GM18502 (cell line): ENCODE measurements around the gene GPATCH3.
"Not testable (repeated sequence)": the region's sequence is repeated elsewhere in the genome, so short reads cannot be mapped to it uniquely, and the experiment has no call there.

Source experiments
- ATAC-seq: cut with Tn5 transposase; IDR thresholded peaks from one replicate; pipeline ENCODE4 v1.9.1; 2021; ENCODE audit warnings: mild to moderate bottlenecking; ENCODE audit not compliant: unreplicated experiment, poor library complexity

The GPATCH3 gene, protein sequence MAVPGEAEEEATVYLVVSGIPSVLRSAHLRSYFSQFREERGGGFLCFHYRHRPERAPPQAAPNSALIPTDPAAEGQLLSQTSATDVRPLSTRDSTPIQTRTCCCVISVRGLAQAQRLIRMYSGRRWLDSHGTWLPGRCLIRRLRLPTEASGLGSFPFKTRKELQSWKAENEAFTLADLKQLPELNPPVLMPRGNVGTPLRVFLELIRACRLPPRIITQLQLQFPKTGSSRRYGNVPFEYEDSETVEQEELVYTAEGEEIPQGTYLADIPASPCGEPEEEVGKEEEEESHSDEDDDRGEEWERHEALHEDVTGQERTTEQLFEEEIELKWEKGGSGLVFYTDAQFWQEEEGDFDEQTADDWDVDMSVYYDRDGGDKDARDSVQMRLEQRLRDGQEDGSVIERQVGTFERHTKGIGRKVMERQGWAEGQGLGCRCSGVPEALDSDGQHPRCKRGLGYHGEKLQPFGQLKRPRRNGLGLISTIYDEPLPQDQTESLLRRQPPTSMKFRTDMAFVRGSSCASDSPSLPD

DNA sequence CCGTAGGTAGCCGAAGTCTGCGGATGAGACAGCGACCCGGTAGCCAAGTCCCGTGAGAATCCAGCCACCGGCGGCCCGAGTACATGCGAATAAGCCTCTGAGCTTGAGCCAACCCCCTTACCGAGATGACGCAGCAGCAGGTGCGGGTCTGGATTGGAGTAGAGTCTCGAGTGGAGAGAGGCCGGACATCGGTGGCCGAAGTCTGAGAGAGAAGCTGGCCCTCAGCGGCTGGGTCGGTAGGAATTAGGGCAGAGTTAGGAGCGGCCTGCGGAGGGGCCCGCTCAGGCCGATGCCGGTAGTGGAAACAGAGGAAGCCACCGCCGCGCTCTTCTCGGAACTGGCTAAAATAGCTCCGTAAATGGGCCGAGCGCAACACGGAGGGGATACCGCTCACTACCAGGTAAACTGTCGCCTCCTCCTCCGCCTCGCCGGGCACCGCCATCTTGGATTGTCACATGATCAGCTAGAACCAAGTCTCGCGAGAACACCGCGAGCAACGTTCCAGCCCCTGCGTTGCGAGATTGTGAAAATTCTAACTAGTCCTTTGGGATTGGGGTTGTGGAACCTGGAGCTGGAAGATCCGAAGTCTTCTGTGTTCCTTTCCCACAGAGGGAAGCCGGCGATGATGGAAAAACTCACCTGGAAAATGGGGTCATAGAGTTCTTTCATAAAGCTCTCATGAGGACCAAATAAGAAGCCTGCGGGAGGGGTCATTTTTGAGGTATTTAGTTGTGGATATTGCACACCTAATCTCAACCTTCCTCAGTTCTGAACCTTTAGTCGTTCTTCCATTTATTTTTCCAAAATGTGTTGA, at the start of gene GPATCH3:
GPATCH3 (minus strand) TSS at position 467 of the 814 bp plus-strand sequence; CDS start at position 442, 25 bp downstream.
- ATAC-seq: peak; percentile 87

DNA sequence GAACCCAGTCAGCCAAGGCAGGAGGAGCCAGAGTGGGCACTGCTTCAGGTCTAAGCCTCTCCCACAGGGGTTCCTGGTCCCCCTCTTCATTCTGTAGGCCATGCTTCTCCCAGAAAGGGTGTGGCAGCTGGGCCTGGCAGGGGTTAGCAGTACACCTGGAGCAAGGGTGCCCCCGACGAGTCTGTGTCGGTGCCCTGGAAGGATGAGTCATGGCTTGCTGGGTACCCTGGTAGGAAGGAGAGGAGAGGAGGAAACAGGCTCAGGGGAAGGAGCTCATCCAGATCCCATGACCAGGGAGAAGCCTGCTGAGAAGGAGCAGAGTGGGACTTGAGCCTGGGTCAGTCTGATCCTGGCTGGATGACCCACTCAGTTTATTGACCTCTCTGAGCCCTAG, 49.7 kb upstream of the GPATCH3 start:
- no peak for ATAC-seq

DNA sequence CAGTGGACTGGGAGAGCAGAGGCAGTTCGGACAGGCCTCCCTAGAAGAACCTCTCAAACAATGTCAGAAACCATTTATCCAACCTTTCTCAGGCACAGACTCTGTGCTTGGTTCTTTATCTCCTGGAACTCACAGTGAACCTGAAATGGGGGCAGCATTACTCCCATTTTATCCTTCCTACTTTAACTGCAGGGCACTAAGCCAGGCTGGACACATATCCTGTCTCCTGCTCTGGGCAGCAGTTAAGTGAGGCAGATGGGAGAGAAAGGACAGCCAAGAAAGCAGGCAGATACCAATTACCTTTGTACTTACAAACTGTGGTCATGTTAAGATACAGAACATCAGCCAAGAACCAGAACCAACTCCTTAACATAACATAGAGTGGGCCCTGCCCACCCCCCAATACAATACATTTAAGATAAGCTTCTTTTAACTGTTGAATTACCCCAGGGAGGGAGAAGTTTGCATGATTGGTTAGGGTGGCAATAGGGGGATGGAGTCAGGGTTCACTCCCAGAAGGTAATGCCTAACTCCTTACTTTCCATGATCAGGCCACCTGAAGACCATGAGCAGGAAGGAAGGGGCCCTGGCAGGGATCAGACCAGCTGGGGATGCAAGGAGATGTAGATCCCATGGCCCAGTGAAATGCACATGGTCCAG, 49.1 kb upstream of the GPATCH3 start:
- no peak for ATAC-seq

DNA sequence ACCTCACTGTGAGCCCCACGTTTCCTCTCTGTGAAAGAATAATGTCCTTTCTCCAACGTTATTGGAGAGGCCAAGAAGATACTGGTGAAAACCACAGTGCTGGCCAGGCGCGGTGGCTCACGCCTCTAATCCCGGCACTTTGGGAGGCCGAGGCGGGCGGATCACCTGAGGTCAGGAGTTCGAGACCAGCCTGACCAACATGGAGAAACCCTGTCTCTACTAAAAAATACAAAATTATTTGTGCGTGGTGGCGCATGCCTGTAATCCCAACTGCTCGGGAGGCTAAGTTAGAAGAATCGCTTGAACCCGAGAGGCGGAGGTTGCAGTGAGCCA, 48.4 kb upstream of the GPATCH3 start:
- ATAC-seq: not testable (repeated sequence)

DNA sequence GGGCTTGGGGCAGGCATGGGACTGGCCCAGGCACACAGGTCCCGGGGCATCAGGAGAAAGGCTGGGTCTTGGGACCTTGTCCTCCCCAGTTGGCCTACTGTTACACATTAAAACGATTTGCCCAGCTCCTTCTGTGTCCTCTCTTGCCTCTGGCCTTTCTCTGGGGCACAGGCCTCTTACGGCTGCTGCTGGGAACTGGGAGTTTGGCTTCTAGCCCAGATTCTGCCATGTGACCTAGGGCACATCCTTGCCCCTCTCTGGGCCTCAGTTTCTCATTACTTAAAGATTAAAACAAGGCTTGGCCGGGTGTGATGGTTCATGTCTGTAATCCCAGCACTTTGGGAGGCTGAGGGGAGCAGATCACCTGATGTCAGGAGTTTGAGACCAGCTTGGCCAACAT, 46.0 kb upstream of the GPATCH3 start:
- ATAC-seq: no peak

DNA sequence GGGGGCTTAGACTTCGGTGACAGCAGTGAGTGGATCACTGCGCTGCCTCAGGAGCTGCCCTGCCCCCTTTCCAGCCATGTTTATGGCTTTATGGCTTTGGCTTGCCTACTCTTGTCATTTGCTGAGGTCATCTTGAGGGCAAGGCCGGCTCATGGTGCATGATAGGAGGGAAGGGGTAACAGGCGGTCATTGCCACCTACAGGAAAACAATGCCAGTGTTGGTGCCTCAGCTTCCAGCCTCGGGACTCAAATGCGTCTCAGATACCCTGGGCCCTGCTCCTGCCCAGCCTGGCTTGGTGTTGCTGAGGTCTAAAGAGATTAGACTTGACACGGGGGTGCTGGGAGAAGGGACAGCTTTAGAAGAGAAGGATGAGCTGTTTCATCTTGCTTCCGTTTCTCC, 45.5 kb upstream of the GPATCH3 start:
- no peak for ATAC-seq

DNA sequence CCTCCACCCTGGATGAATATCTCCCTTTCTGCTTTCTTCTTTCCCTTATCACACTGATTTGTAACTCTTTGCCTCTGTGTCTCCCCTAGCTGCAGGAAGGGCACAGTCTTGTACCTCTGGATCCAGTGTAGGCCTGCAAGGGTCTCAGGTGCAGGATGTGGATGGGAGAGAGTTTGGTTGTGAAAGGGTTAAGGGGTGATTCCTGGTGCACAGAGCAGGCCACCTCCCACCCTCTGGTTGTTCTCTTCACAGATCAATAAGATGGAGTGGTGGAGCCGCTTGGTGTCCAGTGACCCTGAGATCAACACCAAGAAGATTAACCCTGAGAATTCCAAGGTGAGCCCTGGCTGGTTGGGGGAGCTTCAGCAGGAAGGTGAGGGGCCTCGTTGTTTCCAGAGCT, 44.9 kb upstream of the GPATCH3 start:
- ATAC-seq: no peak

DNA sequence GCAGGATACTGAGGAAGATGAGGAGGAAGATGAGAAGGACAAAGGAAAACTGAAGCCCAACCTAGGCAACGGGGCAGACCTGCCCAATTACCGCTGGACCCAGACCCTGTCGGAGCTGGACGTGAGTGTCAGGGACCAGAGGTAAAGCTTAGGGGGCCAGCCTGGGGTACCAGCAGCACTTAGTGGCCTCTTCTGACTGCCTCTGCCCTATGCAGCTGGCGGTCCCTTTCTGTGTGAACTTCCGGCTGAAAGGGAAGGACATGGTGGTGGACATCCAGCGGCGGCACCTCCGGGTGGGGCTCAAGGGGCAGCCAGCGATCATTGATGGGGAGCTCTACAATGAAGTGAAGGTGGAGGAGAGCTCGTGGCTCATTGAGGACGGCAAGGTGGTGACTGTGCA, 42.4 kb upstream of the GPATCH3 start:
- no peak for ATAC-seq

DNA sequence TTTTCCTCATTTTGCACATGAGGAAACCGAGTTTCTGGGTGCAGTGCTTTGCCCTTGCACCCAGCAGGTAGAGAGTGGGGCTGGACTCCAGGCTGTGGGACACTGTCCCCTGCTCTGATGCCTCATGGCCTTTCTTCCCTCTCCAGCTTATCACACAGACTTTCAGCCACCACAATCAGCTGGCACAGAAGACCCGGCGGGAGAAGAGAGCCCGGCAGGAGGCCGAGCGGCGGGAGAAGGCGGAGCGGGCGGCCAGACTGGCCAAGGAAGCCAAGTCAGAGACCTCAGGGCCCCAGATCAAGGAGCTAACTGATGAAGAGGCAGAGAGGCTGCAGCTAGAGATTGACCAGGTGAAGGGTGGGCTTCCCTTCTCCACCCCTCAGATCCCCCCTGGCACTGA, 41.0 kb upstream of the GPATCH3 start:
- ATAC-seq: no peak

DNA sequence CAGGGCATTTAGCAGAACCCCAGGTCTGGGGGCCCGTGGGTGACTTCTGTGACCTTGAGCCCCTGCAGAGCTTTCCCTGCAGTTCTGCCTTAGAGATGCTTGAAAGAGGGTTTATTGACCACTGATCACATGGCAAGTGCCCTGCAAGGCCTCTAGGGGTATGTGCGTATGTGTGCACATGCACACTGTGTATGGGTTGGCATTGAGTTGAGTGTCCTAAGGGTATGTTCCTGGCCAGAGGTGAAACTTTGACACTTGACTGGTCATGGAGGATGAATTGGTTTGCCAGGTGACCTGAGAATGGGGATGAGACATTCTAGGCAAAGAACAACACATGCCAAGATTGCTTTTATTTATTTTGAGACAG, 38.4 kb upstream of the GPATCH3 start:
- no peak for ATAC-seq

DNA sequence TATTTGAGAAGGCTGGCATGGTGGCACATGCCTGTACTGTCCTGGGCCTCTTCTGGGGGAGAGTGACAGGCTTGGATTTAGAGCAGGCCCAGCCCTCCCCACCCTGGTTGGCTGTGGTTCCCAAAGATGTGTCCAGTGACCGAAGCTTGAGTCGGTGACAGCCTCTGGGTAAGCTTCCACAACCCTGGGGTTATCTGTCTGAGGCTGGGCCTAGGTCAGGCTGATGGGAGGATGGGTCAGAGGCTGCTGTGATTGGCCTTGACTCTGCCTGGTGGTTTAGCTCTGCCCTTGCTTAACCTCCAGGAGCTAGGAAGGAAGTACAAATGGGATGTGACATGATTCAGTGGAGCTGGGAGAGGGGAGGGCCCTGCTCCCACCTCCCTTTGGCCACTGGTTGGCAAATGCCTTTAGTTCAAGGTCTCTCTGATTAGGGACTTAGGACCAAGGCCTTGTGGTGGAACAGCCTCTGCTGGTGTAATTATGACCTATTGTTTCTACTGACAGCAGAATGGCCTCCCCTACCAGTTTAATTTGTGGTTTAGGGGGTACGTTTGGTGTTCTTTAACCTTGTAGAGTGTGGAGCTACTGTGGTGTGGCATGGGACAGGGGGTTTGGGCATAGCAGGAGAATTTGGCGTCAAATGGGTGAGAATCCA, 37.9 kb upstream of the GPATCH3 start:
- no peak for ATAC-seq

DNA sequence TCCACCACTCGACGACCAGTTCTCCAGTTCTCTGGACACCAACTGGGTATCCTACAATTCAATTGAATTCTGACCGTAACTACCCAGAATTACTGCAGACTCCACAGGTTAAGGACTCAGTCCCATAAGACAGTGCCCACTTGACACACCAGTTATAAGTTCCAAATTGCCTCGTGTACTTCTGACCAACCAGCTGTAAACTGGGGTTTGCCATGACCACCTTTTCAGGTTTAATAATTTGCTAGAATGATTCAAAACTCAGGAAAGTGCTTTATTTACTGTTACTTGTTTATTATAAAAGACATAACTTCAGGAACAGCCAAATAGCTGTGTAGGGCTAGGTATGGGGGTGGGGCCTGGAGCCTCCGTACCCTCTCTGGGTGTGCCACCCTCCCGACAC, 36.6 kb upstream of the GPATCH3 start:
- no peak for ATAC-seq

DNA sequence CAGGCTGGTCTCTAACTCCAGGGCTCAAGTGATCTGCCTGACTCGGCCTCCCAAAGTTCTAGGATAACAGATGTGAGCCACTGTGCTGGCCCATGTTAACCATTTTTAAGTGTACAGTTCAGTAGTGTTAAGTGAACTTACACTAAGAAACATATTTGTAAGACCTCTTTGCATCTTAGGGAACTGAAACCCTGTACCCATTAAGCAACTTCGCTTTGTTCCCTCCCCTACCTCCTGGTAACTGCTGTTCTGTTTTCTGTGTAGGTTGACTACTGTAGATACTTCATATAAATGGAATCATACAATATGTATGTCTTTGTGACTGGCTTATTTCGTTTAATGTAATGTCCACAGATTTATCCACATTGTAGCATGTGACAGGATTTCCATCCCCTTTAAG, 32.3 kb upstream of the GPATCH3 start:
- no peak for ATAC-seq

DNA sequence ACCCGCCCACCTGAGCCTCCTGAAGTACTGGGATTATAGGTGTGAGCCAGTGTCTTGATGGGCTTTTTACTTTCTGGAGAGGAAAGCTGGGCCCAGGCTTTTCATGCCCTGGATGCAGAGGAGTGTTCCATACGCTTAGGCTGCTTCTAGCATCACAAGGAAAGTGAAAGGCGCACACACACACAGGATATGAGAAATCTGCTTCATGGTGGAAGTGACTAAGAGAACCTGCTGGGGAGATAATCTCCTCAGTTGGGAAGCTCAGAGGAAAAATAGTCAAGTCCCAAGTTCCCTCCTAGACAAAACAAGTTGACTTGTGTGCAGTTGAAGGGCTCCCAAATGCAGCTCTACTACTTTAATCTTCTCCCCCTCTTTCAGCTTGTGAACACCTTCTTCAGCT, 23.4 kb upstream of the GPATCH3 start:
- ATAC-seq: no peak

DNA sequence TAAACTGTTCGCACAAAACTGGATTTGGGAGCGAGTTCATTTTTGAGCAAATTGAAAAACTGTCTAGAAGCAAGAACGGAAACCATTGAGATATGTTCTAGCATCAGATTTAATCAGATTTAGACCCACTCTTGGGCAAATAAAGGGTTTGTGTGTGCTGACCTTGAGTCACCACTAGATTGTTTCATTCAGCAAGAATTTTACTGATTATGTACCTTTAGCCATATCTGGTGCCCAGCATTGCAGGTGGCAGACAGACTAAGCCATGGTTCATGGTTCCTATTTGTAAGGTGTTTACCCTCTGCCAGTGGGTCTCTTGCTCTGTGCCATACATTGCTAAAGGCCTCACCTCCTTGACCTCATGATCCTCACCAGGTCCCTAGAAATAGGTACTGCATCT, 22.6 kb upstream of the GPATCH3 start:
- ATAC-seq: no peak

DNA sequence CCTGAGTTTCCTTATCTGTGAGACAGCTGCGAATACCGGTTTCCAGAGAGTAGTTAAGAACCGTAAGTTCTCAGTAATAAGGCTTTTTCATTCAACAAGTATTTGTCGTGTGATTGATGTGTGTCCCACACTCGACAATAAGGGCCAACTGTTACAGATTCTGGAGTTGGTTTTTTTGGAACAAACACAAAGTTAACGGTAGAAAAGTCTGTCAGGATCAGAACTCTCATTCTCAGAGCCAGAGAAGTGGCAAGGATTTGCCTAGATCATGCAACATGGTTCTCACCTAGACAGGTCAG, 22.1 kb upstream of the GPATCH3 start:
- no peak for ATAC-seq

DNA sequence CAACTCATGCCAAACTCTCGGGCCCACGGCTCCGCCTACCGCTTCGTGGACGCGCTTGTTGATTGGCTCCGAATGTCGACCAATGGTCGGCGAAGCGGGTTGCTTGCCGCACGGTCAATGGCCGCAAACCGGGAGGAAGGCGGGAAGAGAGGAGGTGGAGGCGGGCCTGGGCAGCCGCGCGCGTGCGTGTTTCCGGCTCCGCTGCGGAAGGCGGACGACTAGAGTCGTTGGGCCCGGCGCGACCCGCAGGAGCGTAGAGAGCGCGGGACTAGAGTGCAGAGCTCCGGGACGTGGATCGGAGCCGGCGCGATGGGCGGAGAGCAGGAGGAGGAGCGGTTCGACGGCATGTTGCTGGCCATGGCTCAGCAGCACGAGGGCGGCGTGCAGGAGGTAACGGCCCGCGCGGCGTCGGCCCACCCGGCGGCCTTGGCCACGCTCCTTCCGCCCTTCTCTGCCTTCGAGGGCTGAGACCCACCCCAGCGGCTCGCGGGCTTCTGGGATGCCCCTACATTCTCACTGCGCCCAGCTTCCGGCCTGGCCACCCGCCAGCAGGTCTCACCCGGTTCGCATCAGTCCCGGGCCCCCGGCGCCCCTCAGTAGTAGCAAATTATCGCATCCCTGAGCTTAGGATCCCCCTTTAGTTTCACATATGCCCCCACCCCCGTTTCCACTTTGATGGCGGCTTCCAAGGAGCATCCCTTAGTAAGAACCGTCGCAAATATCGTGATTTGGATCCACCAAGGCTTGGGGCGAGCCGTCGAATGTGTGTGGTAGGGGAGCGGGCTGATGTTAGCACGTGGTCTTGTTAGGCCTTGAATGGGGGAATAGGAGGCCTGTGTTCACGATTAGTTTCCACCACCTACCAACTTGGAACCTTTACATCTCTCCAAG, 21.5 kb upstream of the GPATCH3 start, which contains the start of gene NUDC:
NUDC (plus strand) TSS at position 204 of the 891 bp plus-strand sequence; CDS start at position 310, 106 bp downstream.
- peak; percentile 97 for ATAC-seq

DNA sequence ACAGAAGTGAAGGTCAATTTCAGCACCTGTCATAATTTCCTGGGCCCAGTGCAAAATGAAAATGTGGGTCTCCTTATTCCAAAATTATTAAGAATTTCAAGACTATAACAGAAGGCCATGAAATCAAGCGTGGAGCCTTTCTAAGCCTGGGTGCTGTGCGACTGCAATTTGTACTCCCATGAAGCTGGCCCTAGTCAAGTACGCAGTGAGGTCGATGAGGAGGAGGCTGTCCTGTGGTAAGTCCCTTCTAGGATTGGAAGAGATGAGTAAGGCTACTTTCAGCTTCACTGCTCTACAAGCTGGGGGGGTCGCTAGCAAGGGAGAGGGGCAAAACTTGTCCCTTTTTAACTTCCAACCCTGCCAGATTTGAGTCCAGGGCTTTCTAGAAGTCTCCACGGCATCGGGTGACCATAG, 20.9 kb upstream of the GPATCH3 start:
- ATAC-seq: peak; percentile 19

DNA sequence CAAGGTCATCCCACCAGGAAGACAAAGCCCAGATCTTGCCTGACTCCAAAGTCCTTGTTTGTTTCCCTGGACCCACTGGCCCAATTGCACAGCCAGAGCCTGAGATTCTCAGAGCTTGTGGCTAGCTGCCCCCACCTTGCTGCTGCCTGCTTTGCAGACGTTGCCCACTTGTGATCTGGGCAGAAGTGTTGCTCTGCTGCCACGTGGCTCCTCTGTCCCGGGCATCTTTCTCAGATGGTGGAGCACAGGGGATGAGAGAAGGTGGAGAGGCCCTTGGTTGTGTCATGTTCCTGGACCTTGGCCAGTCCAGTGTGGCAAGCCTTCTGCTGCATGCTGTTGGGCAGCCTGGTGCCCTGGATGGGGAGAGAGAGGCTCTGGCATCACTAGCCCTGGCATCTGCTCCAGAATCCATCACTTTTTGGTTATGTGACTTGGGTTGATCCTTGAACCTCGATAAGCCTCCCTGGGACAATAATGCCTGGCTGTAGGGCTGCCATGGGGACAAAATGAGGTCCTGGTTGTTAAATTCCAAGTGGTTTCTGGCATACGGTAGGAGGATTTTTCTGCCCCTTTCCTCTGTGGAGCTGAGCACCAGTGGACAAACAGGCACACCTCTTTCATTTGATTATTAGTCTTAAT, 15.1 kb upstream of the GPATCH3 start:
- no peak for ATAC-seq
